ENCODE data around the gene WLS. TPM values are rescaled to one million over a fixed set of nuclear protein-coding genes. Genes with fewer than 3 reads are reported as not detected.

WLS gene
- total and polyA plus RNA-seq, 2 donors (not counting 1 experiment from before 2014, with no cell fraction given) = 0.49 TPM; not detected in 1

- H3K4me3 ChIP-seq (ENCODE audit: control extremely low read depth in 1 of 5, extremely low read depth in 1 of 5, insufficient read depth in 1 of 5, low read depth in 2 of 5, low read length in 4 of 5) = no peak overlapping the region
- ChIA-PET CTCF (interaction anchor here (1.0 kb wide), 1 partner anchor 20 kb away, joined by 3 read pairs; no protein-coding TSS in a partner anchor), POLR2A (no interaction called here)
- no peak overlapping the region for H3K27ac Mint-ChIP-seq
- ATAC-seq (ENCODE audit: low read depth) = no peak
- H3K27me3 ChIP-seq (replicated peaks in 1 of 4; ENCODE audit: control extremely low read depth in 1 of 4, control insufficient read depth in 3 of 4, insufficient read depth in 4 of 4, low read length in 3 of 4) = peaks cover 0 to 4% (median 0%) of the 10 kb centered on the region in 4 experiments
- intact Hi-C loops (cut with micrococcal nuclease) = no loop called here
- no peak overlapping the region for H3K4me3 Mint-ChIP-seq
- no peak overlapping the region for H3K27ac ChIP-seq (ENCODE audit: low read length in 2 of 2)
- peaks cover 2% of the 10 kb centered on the region for H3K4me1 Mint-ChIP-seq
- no peaks in the 10 kb centered on the region for H3K9me3 Mint-ChIP-seq (ENCODE audit: insufficient read depth)
- TF ChIP-seq EZH2 (IDR thresholded peaks at IDR 0.05; ENCODE audit: borderline replicate concordance, insufficient read depth, low read depth, low read length, poor library complexity, severe bottlenecking) = no peak
- no peak for TF ChIP-seq CTCF (IDR thresholded peaks at IDR 0.05)
- WGBS (ENCODE audit: insufficient coverage) = 62% methylated on average over 3 of the region's 4 CpGs
- no peaks in the 10 kb centered on the region for H3K36me3 ChIP-seq (replicated peaks in 1 of 2; ENCODE audit: control extremely low read depth in 1 of 2, control insufficient read depth in 1 of 2, extremely low read depth in 1 of 2, insufficient read depth in 2 of 2, low read length in 1 of 2)
- H4K20me1 ChIP-seq (ENCODE audit: control insufficient read depth, insufficient read depth, low read length, poor library complexity, severe bottlenecking) = no peaks in the 10 kb centered on the region
- no peak overlapping the region for H3K9ac ChIP-seq (ENCODE audit: low read length)
- no peaks in the 10 kb centered on the region for H3K4me1 ChIP-seq (ENCODE audit: control insufficient read depth in 2 of 2, insufficient read depth in 2 of 2, low read length in 2 of 2)
- no peaks in the 10 kb centered on the region for H3K9me3 ChIP-seq (ENCODE audit: control extremely low read depth in 1 of 3, control insufficient read depth in 2 of 3, insufficient read depth in 1 of 3, low read length in 2 of 3)
- no peaks in the 10 kb centered on the region for H3K79me2 ChIP-seq (ENCODE audit: control insufficient read depth, insufficient read depth, low read length)
- no peak overlapping the region for H2AFZ ChIP-seq (ENCODE audit: insufficient read depth, low read depth, low read length, poor library complexity, severe bottlenecking)
- no peak for DNase-seq
- peaks cover 6% of the 10 kb centered on the region for H3K27me3 Mint-ChIP-seq
- no peak overlapping the region for H3K4me2 ChIP-seq (replicated peaks; ENCODE audit: low read depth, low read length, poor library complexity, severe bottlenecking)
Observed at GRCh38 chr1:68178821-68179490, 53.4 kb downstream of the WLS start.

DNA sequence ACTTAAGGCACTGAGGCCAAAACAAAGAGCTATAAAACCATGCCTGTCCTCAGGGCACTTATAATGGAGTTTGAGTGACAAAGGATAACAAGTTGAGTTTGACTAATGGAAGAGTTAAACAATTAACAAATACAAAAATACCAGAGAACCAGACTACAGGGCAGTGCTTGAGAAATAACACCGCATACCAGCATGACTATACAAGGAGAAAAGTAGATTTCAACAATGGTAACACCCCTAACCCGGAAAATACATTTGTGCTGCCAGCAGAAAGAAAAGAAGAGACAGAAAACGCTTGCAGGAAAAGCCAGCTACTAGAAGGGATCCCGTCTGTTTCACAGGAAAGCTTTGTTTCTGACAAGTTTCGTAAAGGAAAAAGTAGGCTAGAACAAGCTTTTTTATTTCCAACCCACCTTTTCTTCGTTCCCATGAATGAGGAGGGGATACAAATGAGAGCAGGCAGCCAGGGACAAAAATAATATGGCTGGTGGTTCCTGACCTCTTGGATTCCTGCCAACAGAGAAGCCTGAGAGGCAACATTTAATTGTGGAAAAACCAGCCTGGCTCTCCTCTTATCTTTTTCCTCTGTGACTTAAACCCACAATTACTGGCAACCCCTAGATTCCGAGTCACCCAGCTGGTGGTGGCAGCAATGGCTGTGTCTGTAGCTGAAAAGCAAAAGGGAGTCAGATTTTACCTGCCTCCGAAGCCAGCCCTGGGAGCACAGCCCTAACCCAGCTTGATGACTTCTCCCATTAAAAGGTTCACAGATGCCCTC, 56.5 kb downstream of the WLS start:
- H3K27me3 ChIP-seq (replicated peaks in 1 of 4; ENCODE audit: control extremely low read depth in 1 of 4, control insufficient read depth in 3 of 4, insufficient read depth in 4 of 4, low read length in 3 of 4) = no peaks in the 10 kb centered on the region
- 91% methylated on average over 4 of the region's 8 CpGs for WGBS (ENCODE audit: insufficient coverage)
- intact Hi-C loops (cut with micrococcal nuclease) = no loop called here
- H2AFZ ChIP-seq (ENCODE audit: insufficient read depth, low read depth, low read length, poor library complexity, severe bottlenecking) = no peak overlapping the region
- Mint-ChIP-seq H3K27ac (no peak overlapping the region), H3K27me3 (peaks cover 4% of the 10 kb centered on the region), H3K9me3 (ENCODE audit: insufficient read depth) (no peaks in the 10 kb centered on the region), H3K4me1 (peaks cover 2% of the 10 kb centered on the region), H3K4me3 (no peak overlapping the region)
- H3K4me1 ChIP-seq (ENCODE audit: control insufficient read depth in 2 of 2, insufficient read depth in 2 of 2, low read length in 2 of 2) = no peaks in the 10 kb centered on the region
- no peak overlapping the region for H3K9ac ChIP-seq (ENCODE audit: low read length)
- ChIA-PET POLR2A (no interaction called here), CTCF (interaction anchor here (0.9 kb wide), 1 partner anchor 58 kb away, joined by 3 read pairs; no protein-coding TSS in a partner anchor)
- no peak overlapping the region for H3K4me2 ChIP-seq (replicated peaks; ENCODE audit: low read depth, low read length, poor library complexity, severe bottlenecking)
- H3K9me3 ChIP-seq (ENCODE audit: control extremely low read depth in 1 of 3, control insufficient read depth in 2 of 3, insufficient read depth in 1 of 3, low read length in 2 of 3) = no peaks in the 10 kb centered on the region
- TF ChIP-seq EZH2 (IDR thresholded peaks at IDR 0.05; ENCODE audit: borderline replicate concordance, insufficient read depth, low read depth, low read length, poor library complexity, severe bottlenecking) = no peak
- TF ChIP-seq CTCF (IDR thresholded peaks at IDR 0.05) = no peak
- H4K20me1 ChIP-seq (ENCODE audit: control insufficient read depth, insufficient read depth, low read length, poor library complexity, severe bottlenecking) = no peaks in the 10 kb centered on the region
- no peak overlapping the region for H3K27ac ChIP-seq (ENCODE audit: low read length in 2 of 2)
- H3K4me3 ChIP-seq (ENCODE audit: control extremely low read depth in 1 of 5, extremely low read depth in 1 of 5, insufficient read depth in 1 of 5, low read depth in 2 of 5, low read length in 4 of 5) = no peak overlapping the region
- H3K79me2 ChIP-seq (ENCODE audit: control insufficient read depth, insufficient read depth, low read length) = no peaks in the 10 kb centered on the region
- ATAC-seq (ENCODE audit: low read depth) = no peak
- DNase-seq = no peak
- H3K36me3 ChIP-seq (replicated peaks in 1 of 2; ENCODE audit: control extremely low read depth in 1 of 2, control insufficient read depth in 1 of 2, extremely low read depth in 1 of 2, insufficient read depth in 2 of 2, low read length in 1 of 2) = no peaks in the 10 kb centered on the region

All from B cell (primary cell).